C4-2B (cell line): ENCODE data around the gene FXYD5.
"Not testable (repeated sequence)": the region's sequence is repeated elsewhere in the genome, so short reads cannot be mapped to it uniquely, and the experiment has no call there.

Experiments
- ZFX ChIP-seq: fragments of 450-650 bp; IDR thresholded peaks from 2 replicates; pipeline ENCODE4 v1.6.1; 2017
- TF ChIP-seq, protein P1 (sequence below): fragments of 450-650 bp; conservative IDR thresholded peaks from 2 replicates; pipeline ENCODE4 v1.5.1; 2017; ENCODE audit warnings: mild to moderate bottlenecking

DNA sequence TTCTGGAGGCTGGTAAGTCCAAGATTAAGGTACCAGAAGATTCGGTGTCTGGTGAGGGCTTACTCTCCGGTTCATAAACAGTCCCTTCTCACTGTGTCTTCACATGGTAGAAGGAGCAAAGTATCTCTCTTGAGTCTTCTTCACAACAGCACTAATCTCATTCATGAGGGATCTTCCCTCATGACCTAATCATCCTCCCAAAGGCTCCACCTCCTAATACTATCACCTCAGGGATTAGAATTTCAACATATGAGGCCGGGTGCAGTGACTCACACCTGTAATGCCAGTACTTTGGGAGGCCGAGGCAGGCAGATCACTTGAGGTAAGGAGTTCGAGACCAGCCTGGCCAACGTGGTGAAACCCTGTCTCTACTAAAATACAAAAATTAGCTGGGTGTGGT, 42.3 kb downstream of the FXYD5 start:
- TF ChIP-seq, protein P1, sequence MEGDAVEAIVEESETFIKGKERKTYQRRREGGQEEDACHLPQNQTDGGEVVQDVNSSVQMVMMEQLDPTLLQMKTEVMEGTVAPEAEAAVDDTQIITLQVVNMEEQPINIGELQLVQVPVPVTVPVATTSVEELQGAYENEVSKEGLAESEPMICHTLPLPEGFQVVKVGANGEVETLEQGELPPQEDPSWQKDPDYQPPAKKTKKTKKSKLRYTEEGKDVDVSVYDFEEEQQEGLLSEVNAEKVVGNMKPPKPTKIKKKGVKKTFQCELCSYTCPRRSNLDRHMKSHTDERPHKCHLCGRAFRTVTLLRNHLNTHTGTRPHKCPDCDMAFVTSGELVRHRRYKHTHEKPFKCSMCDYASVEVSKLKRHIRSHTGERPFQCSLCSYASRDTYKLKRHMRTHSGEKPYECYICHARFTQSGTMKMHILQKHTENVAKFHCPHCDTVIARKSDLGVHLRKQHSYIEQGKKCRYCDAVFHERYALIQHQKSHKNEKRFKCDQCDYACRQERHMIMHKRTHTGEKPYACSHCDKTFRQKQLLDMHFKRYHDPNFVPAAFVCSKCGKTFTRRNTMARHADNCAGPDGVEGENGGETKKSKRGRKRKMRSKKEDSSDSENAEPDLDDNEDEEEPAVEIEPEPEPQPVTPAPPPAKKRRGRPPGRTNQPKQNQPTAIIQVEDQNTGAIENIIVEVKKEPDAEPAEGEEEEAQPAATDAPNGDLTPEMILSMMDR = not testable (repeated sequence)
- TF ChIP-seq ZFX = not testable (repeated sequence)
